ENCODE results near the gene WDR64. TPM values are rescaled to one million over a fixed set of nuclear protein-coding genes. Genes with fewer than 3 reads are reported as not detected.
"Not testable (repeated sequence)": the region's sequence is repeated elsewhere in the genome, so short reads cannot be mapped to it uniquely, and the experiment has no call there.

WDR64 gene
- total and polyA plus RNA-seq, 4 experiments from 2014 or later = 0.16 TPM; not detected in 3

DNA sequence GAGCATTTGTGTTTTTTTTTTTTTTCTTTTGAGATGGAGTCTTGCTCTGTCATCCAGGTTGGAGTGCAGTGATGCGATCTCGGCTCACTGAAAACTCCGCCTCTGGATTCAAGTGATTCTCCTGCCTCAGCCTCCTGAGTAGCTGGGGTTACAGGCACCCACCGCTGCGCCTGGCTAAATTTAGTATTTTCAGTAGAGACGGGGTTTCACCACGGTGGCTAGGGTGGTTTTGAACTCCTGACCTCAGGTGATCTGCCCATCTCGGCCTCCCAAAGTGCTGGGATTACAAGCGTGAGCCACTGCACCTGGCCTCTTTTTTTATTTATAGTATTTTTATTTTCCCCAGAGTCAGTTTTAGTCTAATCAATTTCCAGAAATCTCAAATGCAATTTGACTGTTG, 174.5 kb downstream of the WDR64 start:
- H3K9me3 ChIP-seq (ENCODE audit: control insufficient read depth in 1 of 2, low read length in 2 of 2); H3K27ac Mint-ChIP-seq; POLR2A ChIA-PET (ENCODE audit: partially characterized antibody); H3K4me3 ChIP-seq (ENCODE audit: low read length in 2 of 2); H3K27ac ChIP-seq (ENCODE audit: low read depth, low read length); DNase-seq; H3K36me3 ChIP-seq (ENCODE audit: insufficient read depth, low read length); intact Hi-C loops (cut with micrococcal nuclease); H3K36me3 Mint-ChIP-seq; H3K9me3 Mint-ChIP-seq; H3K27me3 ChIP-seq (ENCODE audit: insufficient read depth, low read length); H3K4me3 Mint-ChIP-seq; H3K27me3 Mint-ChIP-seq; H3K4me1 ChIP-seq (ENCODE audit: insufficient read depth, low read length); H3K4me1 Mint-ChIP-seq; CTCF ChIA-PET (ENCODE audit: partially characterized antibody): not testable (repeated sequence)

DNA sequence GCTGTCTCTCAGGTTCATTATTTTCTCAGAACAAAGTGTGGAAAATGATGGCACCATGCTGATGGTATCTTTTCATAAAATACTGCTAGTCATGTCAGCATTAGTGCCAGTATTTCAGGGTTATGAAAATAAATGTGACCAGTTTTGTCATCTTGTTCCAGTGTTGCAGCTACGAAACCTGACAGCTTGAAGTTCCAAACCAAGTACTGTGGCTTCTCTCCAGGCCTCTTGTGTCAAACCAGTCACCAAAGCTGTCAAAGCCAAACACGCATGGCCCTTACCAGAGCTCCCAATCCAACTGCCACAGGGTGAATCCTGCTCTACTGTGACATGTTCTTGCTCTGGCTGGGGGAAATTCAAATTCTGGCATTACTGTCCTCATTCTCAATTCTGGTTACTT, 175.2 kb downstream of the WDR64 start:
- Histone ChIP-seq H3K4me3 (ENCODE audit: low read length in 2 of 2) (no peak overlapping the region), H3K27me3 (ENCODE audit: insufficient read depth, low read length) (no peaks in the 10 kb centered on the region), H3K4me1 (ENCODE audit: insufficient read depth, low read length) (no peaks in the 10 kb centered on the region), H3K27ac (ENCODE audit: low read depth, low read length) (no peak overlapping the region), H3K36me3 (ENCODE audit: insufficient read depth, low read length) (no peaks in the 10 kb centered on the region), H3K9me3 (ENCODE audit: control insufficient read depth in 1 of 2, low read length in 2 of 2) (no peaks in the 10 kb centered on the region)
- no peak for DNase-seq
- intact Hi-C loops (cut with micrococcal nuclease) = no loop called here
- no peak overlapping the region for H3K4me3 Mint-ChIP-seq
- ChIA-PET CTCF (ENCODE audit: partially characterized antibody) (no interaction called here), POLR2A (ENCODE audit: partially characterized antibody) (no interaction called here)
- no peak overlapping the region for H3K27ac Mint-ChIP-seq
- no peaks in the 10 kb centered on the region for H3K36me3 Mint-ChIP-seq
- peaks cover 0 to 6% of the 10 kb centered on the region in 2 donors for H3K27me3 Mint-ChIP-seq
- H3K9me3 Mint-ChIP-seq = no peaks in the 10 kb centered on the region
- H3K4me1 Mint-ChIP-seq = no peaks in the 10 kb centered on the region

DNA sequence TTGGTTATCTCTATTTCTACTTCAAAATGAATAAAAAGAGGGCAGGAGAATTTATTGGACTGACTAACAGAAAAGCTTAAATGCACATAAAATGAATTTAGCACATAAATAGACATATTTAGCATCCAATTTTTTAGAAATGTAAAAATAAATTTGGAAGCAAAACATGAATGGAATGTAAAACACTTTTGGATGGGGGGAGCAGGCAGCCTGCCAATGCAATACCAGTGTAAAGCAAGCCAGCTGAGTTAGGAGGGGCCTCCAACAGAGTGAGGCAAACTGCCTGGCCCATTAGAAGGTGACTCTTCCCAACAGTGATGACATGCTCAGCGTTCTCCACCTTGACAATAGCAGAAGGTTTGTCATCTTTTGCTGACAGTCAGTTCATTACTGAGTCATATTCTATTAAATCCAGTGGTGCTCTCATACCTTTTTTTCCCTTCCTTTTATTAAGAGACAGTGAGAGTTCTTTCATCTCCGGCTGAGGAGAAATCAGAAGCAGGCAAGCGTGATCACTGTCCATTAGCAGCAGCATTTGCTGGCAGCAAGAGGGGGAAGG, 176.5 kb downstream of the WDR64 start:
- H3K9me3 ChIP-seq (ENCODE audit: control insufficient read depth in 1 of 2, low read length in 2 of 2) = no peaks in the 10 kb centered on the region
- no peaks in the 10 kb centered on the region for H3K36me3 ChIP-seq (ENCODE audit: insufficient read depth, low read length)
- ChIA-PET CTCF (ENCODE audit: partially characterized antibody) (interaction anchor here (1.0 kb wide), 1 partner anchor 17 kb away, joined by 3 read pairs; no protein-coding TSS in a partner anchor), POLR2A (ENCODE audit: partially characterized antibody) (no interaction called here)
- H3K27ac Mint-ChIP-seq = no peak overlapping the region
- no peak overlapping the region for H3K27ac ChIP-seq (ENCODE audit: low read depth, low read length)
- H3K4me1 Mint-ChIP-seq = no peaks in the 10 kb centered on the region
- intact Hi-C loops (cut with micrococcal nuclease) = no loop called here
- H3K27me3 Mint-ChIP-seq = peaks cover 2 to 6% of the 10 kb centered on the region in 2 donors
- H3K4me3 ChIP-seq (ENCODE audit: low read length in 2 of 2) = no peak overlapping the region
- H3K4me3 Mint-ChIP-seq = no peak overlapping the region
- no peaks in the 10 kb centered on the region for H3K4me1 ChIP-seq (ENCODE audit: insufficient read depth, low read length)
- H3K9me3 Mint-ChIP-seq = no peaks in the 10 kb centered on the region
- H3K36me3 Mint-ChIP-seq = no peaks in the 10 kb centered on the region
- DNase-seq = no peak
- H3K27me3 ChIP-seq (ENCODE audit: insufficient read depth, low read length) = no peaks in the 10 kb centered on the region

DNA sequence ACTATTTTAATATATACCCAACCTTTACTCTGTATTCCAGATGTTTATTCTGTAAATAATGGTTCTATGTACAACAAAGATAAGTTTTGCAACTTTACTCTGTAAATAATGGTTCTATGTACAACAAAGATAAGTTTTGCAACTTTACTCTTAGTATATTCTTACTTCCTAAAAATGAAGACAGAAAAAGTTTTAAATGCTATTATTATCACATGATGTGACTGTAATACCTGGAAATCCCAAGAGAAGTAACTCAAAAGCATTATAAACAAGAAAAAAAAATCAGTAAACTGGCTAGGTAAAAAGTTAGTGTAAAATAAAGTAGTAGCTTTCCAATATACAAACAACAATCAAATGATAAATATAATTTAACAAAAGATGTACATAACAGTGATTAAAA, 177.4 kb downstream of the WDR64 start:
- intact Hi-C loops (cut with micrococcal nuclease) = no loop called here
- CTCF ChIA-PET (ENCODE audit: partially characterized antibody) = interaction anchor here (1.0 kb wide), 1 partner anchor 18 kb away, joined by 3 read pairs; no protein-coding TSS in a partner anchor
- Mint-ChIP-seq H3K27ac (no peak overlapping the region), H3K27me3 (peaks cover 4 to 6% of the 10 kb centered on the region in 2 donors), H3K4me3 (no peak overlapping the region), H3K36me3 (no peaks in the 10 kb centered on the region), H3K9me3 (no peaks in the 10 kb centered on the region), H3K4me1 (no peaks in the 10 kb centered on the region)
- Histone ChIP-seq H3K27ac (ENCODE audit: low read depth, low read length) (no peak overlapping the region), H3K27me3 (ENCODE audit: insufficient read depth, low read length) (no peaks in the 10 kb centered on the region), H3K4me3 (ENCODE audit: low read length in 2 of 2) (no peak overlapping the region), H3K4me1 (ENCODE audit: insufficient read depth, low read length) (no peaks in the 10 kb centered on the region), H3K36me3 (ENCODE audit: insufficient read depth, low read length) (no peaks in the 10 kb centered on the region), H3K9me3 (ENCODE audit: control insufficient read depth in 1 of 2, low read length in 2 of 2) (no peaks in the 10 kb centered on the region)
- DNase-seq = no peak
- POLR2A ChIA-PET (ENCODE audit: partially characterized antibody) = no interaction called here

DNA sequence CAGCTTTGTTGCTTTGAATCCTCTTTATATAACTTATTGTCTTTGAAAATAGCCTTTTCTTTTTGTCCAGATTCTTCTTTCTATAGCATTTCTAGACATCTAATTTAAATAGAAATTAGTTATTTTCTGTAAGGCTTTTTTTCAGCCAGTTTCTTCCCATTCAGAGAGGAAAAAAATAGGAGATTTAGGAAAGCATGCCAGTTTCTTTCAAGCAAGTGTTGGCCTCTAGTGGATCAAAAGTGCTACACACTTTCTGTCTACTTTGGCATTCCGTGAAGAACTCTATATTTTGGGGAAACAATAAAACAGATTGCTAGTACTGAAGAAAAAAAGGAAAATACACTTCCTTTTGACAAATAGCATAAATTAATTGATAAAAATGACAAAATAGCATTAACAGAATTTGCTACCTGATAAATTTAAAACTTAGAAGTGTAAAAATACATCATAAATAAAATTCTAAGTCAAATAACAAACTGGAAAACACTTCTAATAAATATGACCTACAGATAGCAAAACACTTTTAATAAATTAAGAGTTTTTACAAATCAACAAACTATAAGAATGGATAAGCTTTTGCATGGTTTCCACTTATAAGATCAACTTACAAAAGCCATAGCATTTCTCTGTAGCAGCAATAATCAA, 182.8 kb downstream of the WDR64 start:
- H3K27ac Mint-ChIP-seq = no peak overlapping the region
- H3K27me3 ChIP-seq (ENCODE audit: insufficient read depth, low read length) = no peaks in the 10 kb centered on the region
- no peak overlapping the region for H3K4me3 ChIP-seq (ENCODE audit: low read length in 2 of 2)
- ChIA-PET POLR2A (ENCODE audit: partially characterized antibody) (no interaction called here), CTCF (ENCODE audit: partially characterized antibody) (interaction anchor here (0.7 kb wide), 1 partner anchor 24 kb away, joined by 3 read pairs; no protein-coding TSS in a partner anchor)
- peaks cover 4 to 5% of the 10 kb centered on the region in 2 donors for H3K27me3 Mint-ChIP-seq
- no peaks in the 10 kb centered on the region for H3K36me3 ChIP-seq (ENCODE audit: insufficient read depth, low read length)
- no peaks in the 10 kb centered on the region for H3K9me3 Mint-ChIP-seq
- peaks cover 0 to 4% (median 0%) of the 10 kb centered on the region in 4 donors for H3K4me1 Mint-ChIP-seq
- no peaks in the 10 kb centered on the region for H3K9me3 ChIP-seq (ENCODE audit: control insufficient read depth in 1 of 2, low read length in 2 of 2)
- no peaks in the 10 kb centered on the region for H3K4me1 ChIP-seq (ENCODE audit: insufficient read depth, low read length)
- H3K36me3 Mint-ChIP-seq = no peaks in the 10 kb centered on the region
- no peak overlapping the region for H3K27ac ChIP-seq (ENCODE audit: low read depth, low read length)
- no peak overlapping the region for H3K4me3 Mint-ChIP-seq
- intact Hi-C loops (cut with micrococcal nuclease) = loop anchor here (1.0 kb wide), 1 partner anchor 224 kb away; no protein-coding TSS in a partner anchor
- DNase-seq = no peak

DNA sequence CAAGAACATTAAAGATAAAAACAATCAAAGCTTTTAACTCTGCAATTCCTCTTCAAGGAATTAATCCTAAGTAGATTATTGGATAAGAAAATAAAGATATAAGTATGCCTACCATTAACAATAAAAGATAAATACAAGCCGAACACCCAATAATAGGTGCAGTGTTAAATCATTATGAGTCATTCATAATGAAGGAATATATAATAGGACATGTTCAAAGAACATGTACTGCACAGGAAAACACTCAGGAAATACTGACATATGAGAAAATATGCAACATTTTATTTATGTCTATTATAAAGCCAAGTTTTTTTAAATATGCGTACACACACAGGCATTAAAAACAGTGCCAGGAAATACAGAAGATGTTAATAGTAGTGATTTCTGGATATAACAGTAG, 184.9 kb downstream of the WDR64 start:
- no peak overlapping the region for H3K4me3 Mint-ChIP-seq
- DNase-seq = no peak
- ChIA-PET CTCF (ENCODE audit: partially characterized antibody) (interaction anchor here (1.5 kb wide), 1 partner anchor 226 kb away, joined by 3 read pairs; no protein-coding TSS in a partner anchor), POLR2A (ENCODE audit: partially characterized antibody) (no interaction called here)
- intact Hi-C loops (cut with micrococcal nuclease) = no loop called here
- no peaks in the 10 kb centered on the region for H3K36me3 Mint-ChIP-seq
- H3K4me1 ChIP-seq (ENCODE audit: insufficient read depth, low read length) = no peaks in the 10 kb centered on the region
- no peaks in the 10 kb centered on the region for H3K36me3 ChIP-seq (ENCODE audit: insufficient read depth, low read length)
- no peak overlapping the region for H3K27ac ChIP-seq (ENCODE audit: low read depth, low read length)
- H3K27me3 ChIP-seq (ENCODE audit: insufficient read depth, low read length) = no peaks in the 10 kb centered on the region
- no peaks in the 10 kb centered on the region for H3K9me3 Mint-ChIP-seq
- peaks cover 4 to 6% of the 10 kb centered on the region in 2 donors for H3K27me3 Mint-ChIP-seq
- H3K4me1 Mint-ChIP-seq = peaks cover 0 to 4% (median 0%) of the 10 kb centered on the region in 4 donors
- H3K9me3 ChIP-seq (ENCODE audit: control insufficient read depth in 1 of 2, low read length in 2 of 2) = no peaks in the 10 kb centered on the region
- no peak overlapping the region for H3K4me3 ChIP-seq (ENCODE audit: low read length in 2 of 2)
- H3K27ac Mint-ChIP-seq = no peak overlapping the region

DNA sequence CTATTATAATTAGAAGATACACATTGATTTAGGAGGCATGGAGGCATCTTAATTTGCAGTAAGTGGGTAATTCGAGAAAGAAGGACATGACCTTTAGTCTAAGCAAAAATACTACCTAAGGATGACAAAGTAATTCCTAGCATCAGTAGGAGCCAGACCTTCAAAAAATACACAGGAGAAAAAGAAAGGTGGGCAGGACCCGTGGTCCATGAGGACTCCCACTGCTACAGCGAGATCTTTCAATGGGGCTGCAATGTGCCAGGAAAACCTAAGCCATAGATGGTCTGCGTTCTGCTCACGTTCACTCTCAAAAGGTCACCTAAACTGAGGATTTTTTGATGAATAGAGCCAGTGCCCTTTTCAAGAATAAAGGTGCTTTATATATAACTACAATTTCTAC, 185.3 kb downstream of the WDR64 start:
- ChIA-PET POLR2A (ENCODE audit: partially characterized antibody) (no interaction called here), CTCF (ENCODE audit: partially characterized antibody) (interaction anchor here (1.5 kb wide), 1 partner anchor 226 kb away, joined by 3 read pairs; no protein-coding TSS in a partner anchor)
- Histone ChIP-seq H3K4me3 (ENCODE audit: low read length in 2 of 2) (no peak overlapping the region), H3K36me3 (ENCODE audit: insufficient read depth, low read length) (no peaks in the 10 kb centered on the region), H3K9me3 (ENCODE audit: control insufficient read depth in 1 of 2, low read length in 2 of 2) (no peaks in the 10 kb centered on the region), H3K27me3 (ENCODE audit: insufficient read depth, low read length) (no peaks in the 10 kb centered on the region), H3K27ac (ENCODE audit: low read depth, low read length) (no peak overlapping the region), H3K4me1 (ENCODE audit: insufficient read depth, low read length) (no peaks in the 10 kb centered on the region)
- H3K36me3 Mint-ChIP-seq = no peaks in the 10 kb centered on the region
- no peak overlapping the region for H3K4me3 Mint-ChIP-seq
- DNase-seq = no peak
- no peaks in the 10 kb centered on the region for H3K9me3 Mint-ChIP-seq
- H3K27me3 Mint-ChIP-seq = peaks cover 4 to 6% of the 10 kb centered on the region in 2 donors
- intact Hi-C loops (cut with micrococcal nuclease) = no loop called here
- H3K27ac Mint-ChIP-seq = no peak overlapping the region
- H3K4me1 Mint-ChIP-seq = peaks cover 0 to 4% (median 0%) of the 10 kb centered on the region in 4 donors

Measured in CD4-positive, alpha-beta memory T cell (primary cell).